HepG2 (cell line): ENCODE measurements around the gene FMNL2. TPM values are rescaled to one million over a fixed set of nuclear protein-coding genes. Genes with fewer than 3 reads are reported as not detected.
A peak's percentile ranks its signal among the peaks of the same experiment; 100 is the strongest.

Experiments
- ATAC-seq: fragments of 200-7000 bp; cut with Tn5 transposase; 3 replicates; pipeline ENCODE4 v1.9.1; 2020; ENCODE audit warnings: mild to moderate bottlenecking, moderate library complexity
- BruUV-seq: library from RNA; stranded (reverse); fragments of 400-500 nt; replicated peaks from 2 replicates; lab custom pipeline; 2021; lab: Mats Ljungman, UMichigan
- CTCF ChIA-PET: fragments of 300-600 bp; formaldehyde crosslinking; extraction: SDS; loops from one replicate; lab custom pipeline; 2021; ENCODE audit warnings: low total read pairs, inconsistent platforms, low intra/inter-chr PET ratio; lab: Yijun Ruan, JAX
- POLR2A ChIA-PET: fragments of 350-600 bp; sonication (Branson Sonifier 250); formaldehyde crosslinking; loops from one replicate; lab custom pipeline; 2020; ENCODE audit warnings: antibody characterized with exemption, inconsistent platforms; lab: Yijun Ruan, JAX
- DNase-seq: peaks from one replicate; pipeline ENCODE4 v3.0.0-alpha.2; 2015; ENCODE audit warnings: low spot score
- FAIRE-seq: peaks from 3 replicates; lab custom pipeline; 2011; peaks lifted over from hg19 to GRCh38; lab: Jason Lieb, UNC
- H2AFZ ChIP-seq: one replicate; pipeline ENCODE4 v1.6.1; 2011; ENCODE audit warnings: low read length, inconsistent platforms
- H3K27ac ChIP-seq: fragments of 300-600 bp; 3 replicates; pipeline ENCODE4 v1.8.0; 2011; ENCODE audit warnings: mixed run types, mild to moderate bottlenecking, mixed read lengths, low read length, inconsistent platforms; ENCODE audit not compliant: insufficient read depth; ENCODE audit errors: extremely low read length
- H3K27me3 ChIP-seq, 2 experiments: fragments of 200-600 bp in 1 of 2; 2 replicates in 1 of 2; 3 replicates in 1 of 2; pipeline versions ENCODE4 v1.6.0 to v1.8.0; 2011; ENCODE audit warnings: low read length in 2 of 2, mild to moderate bottlenecking in 2 of 2, moderate library complexity in 2 of 2, inconsistent platforms in 1 of 2; ENCODE audit not compliant: insufficient read depth in 2 of 2, control insufficient read depth in 1 of 2
- H3K36me3 ChIP-seq, 2 experiments: fragments of 200-600 bp in 1 of 2; replicated peaks in 1 of 2; 2 replicates in 1 of 2; 3 replicates in 1 of 2; pipeline versions ENCODE4 v1.5.1 to v1.8.0; 2011; ENCODE audit warnings: low read length in 2 of 2, inconsistent platforms in 1 of 2; ENCODE audit not compliant: insufficient read depth in 2 of 2, control insufficient read depth in 1 of 2
- H3K4me1 ChIP-seq: 2 replicates; pipeline ENCODE4 v1.5.1; 2012; ENCODE audit warnings: low read length, inconsistent platforms; ENCODE audit not compliant: insufficient read depth
- H3K4me2 ChIP-seq: 2 replicates; pipeline ENCODE4 v1.6.0; 2011; ENCODE audit warnings: low read depth, low read length, inconsistent platforms
- H3K4me3 ChIP-seq, 3 experiments: fragments of 200-600 bp in 1 of 3; sonication (generic), shearing (Covaris generic) in 1 of 3; replicated peaks in 1 of 3; 2 replicates each; pipeline ENCODE4 v1.5.1; 2011 to 2016; ENCODE audit warnings: low read length in 3 of 3, inconsistent platforms in 2 of 3, low read depth in 2 of 3, mild to moderate bottlenecking in 2 of 3, control low read depth in 1 of 3, mixed read lengths in 1 of 3; ENCODE audit not compliant: insufficient read depth in 1 of 3
- H3K79me2 ChIP-seq: one replicate; pipeline ENCODE4 v1.6.1; 2011; ENCODE audit warnings: low read length, inconsistent platforms; ENCODE audit not compliant: insufficient read depth
- H3K9ac ChIP-seq: 2 replicates; pipeline ENCODE4 v1.6.0; 2011; ENCODE audit warnings: mild to moderate bottlenecking, low read depth, low read length, inconsistent platforms; ENCODE audit not compliant: insufficient read depth
- H3K9me3 ChIP-seq: 2 replicates; pipeline ENCODE4 v1.5.1; 2012; ENCODE audit warnings: mild to moderate bottlenecking, low read length
- H4K20me1 ChIP-seq: 2 replicates; pipeline ENCODE4 v1.6.0; 2011; ENCODE audit warnings: inconsistent platforms, mild to moderate bottlenecking, low read length, moderate library complexity; ENCODE audit not compliant: insufficient read depth
- ARHGAP35 ChIP-seq: sonication (generic); formaldehyde crosslinking; IDR thresholded peaks from 2 replicates; pipeline ENCODE4 v1.9.0; 2022; ENCODE audit warnings: mild to moderate bottlenecking, inconsistent platforms, moderate library complexity, missing genetic modification reagents, borderline replicate concordance
- ARNT ChIP-seq: fragments of 450-650 bp; IDR thresholded peaks from 2 replicates; pipeline ENCODE4 v1.6.1; 2017
- JUN ChIP-seq: sonication (generic); formaldehyde crosslinking; IDR thresholded peaks from 2 replicates; pipeline ENCODE4 v1.4.0; 2020; ENCODE audit warnings: mild to moderate bottlenecking, missing genetic modification reagents
- JUND ChIP-seq: sonication (generic); formaldehyde crosslinking; IDR thresholded peaks from 2 replicates; pipeline ENCODE4 v1.8.0; 2022; ENCODE audit warnings: mild to moderate bottlenecking, missing genetic modification reagents
- PHF20 ChIP-seq: sonication (generic); formaldehyde crosslinking; IDR thresholded peaks from 2 replicates; pipeline ENCODE4 v1.5.0; 2020; ENCODE audit warnings: mild to moderate bottlenecking, missing genetic modification reagents
- RFX1 ChIP-seq: fragments of 450-650 bp; IDR thresholded peaks from 2 replicates; pipeline ENCODE4 v1.6.1; 2017
- TMF1 ChIP-seq: sonication (generic); formaldehyde crosslinking; IDR thresholded peaks from 2 replicates; pipeline ENCODE4 v1.8.1; 2022; ENCODE audit warnings: low read depth, missing genetic modification reagents
- ZNF263 ChIP-seq: sonication (generic); formaldehyde crosslinking; IDR thresholded peaks from 2 replicates; pipeline ENCODE4 v1.4.0; 2020; ENCODE audit warnings: missing genetic modification reagents
- ZNF564 ChIP-seq: sonication (generic); formaldehyde crosslinking; IDR thresholded peaks from 2 replicates; pipeline ENCODE4 v1.8.1; 2023; ENCODE audit warnings: mild to moderate bottlenecking, missing genetic modification reagents
- ZNF567 ChIP-seq: sonication (generic); formaldehyde crosslinking; IDR thresholded peaks from 2 replicates; pipeline ENCODE4 v1.8.1; 2023; ENCODE audit warnings: mild to moderate bottlenecking, missing genetic modification reagents, borderline replicate concordance
- WGBS: methylation state at CpG from one replicate; pipeline ENCODE4 v1.1.6; 2017; ENCODE audit warnings: low lambda C conversion rate; 5-methylcytosine and 5-hydroxymethylcytosine counted together
- in situ Hi-C: cut with HindIII; loops from 2 replicates; pipeline ENCODE4 v1.10.0; 2017; ENCODE audit warnings: low pct_unique_long_range_greater_than_20kb; ENCODE audit not compliant: extremely low pct_ligation_motif_present
- intact Hi-C: fragments of 100-400 bp; cut with micrococcal nuclease; formaldehyde crosslinking; loops from one replicate; pipeline ENCODE4 v1.10.0; 2022; ENCODE audit not compliant: unreplicated experiment
- polyA plus RNA-seq, 8 experiments: library from polyadenylated mRNA; depleted of rRNA in 3 of 8; stranded (reverse) in 7 of 8; unstranded in 1 of 8; fragments of >200 nt; fragmentation: Illumina TruSeq in 4 of 8; extraction: Trizol in 4 of 8; gene quantifications; 2 replicates each; pipeline versions ENCODE4 v1.2.1 to v1.2.3, GENCODE V29; 2011 to 2016; ENCODE audit warnings: low read depth in 4 of 8, missing spikeins in 1 of 8, mixed read lengths in 1 of 8; ENCODE audit not compliant: insufficient read depth in 1 of 8
- total RNA-seq, 5 experiments: library from RNA; depleted of rRNA; stranded (reverse); fragments of >200 nt; fragmentation: Illumina TruSeq; extraction: Trizol; gene quantifications; 2 replicates each; pipeline ENCODE4 v1.2.3, GENCODE V29; 2016; ENCODE audit warnings: low read depth in 1 of 5
- TF ChIP-seq, protein P1 (sequence below): sonication (generic); formaldehyde crosslinking; IDR thresholded peaks from 2 replicates; pipeline ENCODE4 v1.4.0; 2020; ENCODE audit warnings: missing genetic modification reagents
- TF ChIP-seq, protein P2 (sequence below), 2 experiments: fragments of 450-650 bp in 1 of 2; sonication (generic) in 1 of 2; formaldehyde crosslinking; IDR thresholded peaks; 2 replicates each; pipeline versions ENCODE4 v1.5.0 to v1.8.0; 2020 to 2022; ENCODE audit warnings: mild to moderate bottlenecking in 1 of 2, missing genetic modification reagents in 1 of 2
- TF ChIP-seq, protein P3 (sequence below): sonication (generic); formaldehyde crosslinking; IDR thresholded peaks from 2 replicates; pipeline ENCODE4 v1.4.0; 2020; ENCODE audit warnings: mild to moderate bottlenecking, low read depth, missing genetic modification reagents
- TF ChIP-seq, protein P4 (sequence below): sonication (generic); formaldehyde crosslinking; IDR thresholded peaks from 2 replicates; pipeline ENCODE4 v1.5.0; 2020; ENCODE audit warnings: mild to moderate bottlenecking, missing genetic modification reagents

The FMNL2 gene
- total and polyA plus RNA-seq, 2 of the 13 experiments (the other 11 are each of a cell fraction or from before 2014, with no cell fraction given) = 66.5 to 67.7 TPM

DNA sequence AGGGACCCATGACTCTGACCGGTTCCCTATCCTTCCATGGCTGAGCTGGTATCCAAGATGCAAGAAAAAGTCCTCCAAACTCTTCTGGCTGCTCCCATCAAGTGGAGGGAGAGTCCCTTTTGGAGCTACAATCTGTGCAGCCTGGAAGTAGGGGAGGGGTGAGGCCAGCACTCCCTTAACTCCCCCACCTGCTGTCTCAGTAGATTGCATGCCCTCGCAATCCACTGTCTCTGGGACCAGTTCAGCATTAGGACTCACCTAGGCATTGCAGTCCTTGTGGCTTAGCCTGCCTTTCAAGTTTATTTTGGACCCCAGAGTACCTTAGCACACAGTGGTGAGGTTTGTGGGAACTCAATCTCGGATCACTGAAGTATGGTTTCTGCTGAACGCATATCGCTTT is 14.2 kb upstream of the FMNL2 start:
- Histone ChIP-seq H3K36me3 (no peaks in the 10 kb centered on the region), H3K4me2 (no peak overlapping the region), H3K4me1 (no peaks in the 10 kb centered on the region), H3K9me3 (no peaks in the 10 kb centered on the region), H3K27me3 (no peaks in the 10 kb centered on the region), H3K79me2 (no peaks in the 10 kb centered on the region), H3K4me3 (no peak overlapping the region), H4K20me1 (no peaks in the 10 kb centered on the region), H2AFZ (no peak overlapping the region), H3K9ac (no peak overlapping the region), H3K27ac (no peak overlapping the region)
- no peak for FAIRE-seq
- DNase-seq = no peak
- intact Hi-C loops = no loop called here
- no TSS peak for BruUV-seq
- CTCF ChIA-PET = no interaction called here
- POLR2A ChIA-PET = no interaction called here
- TF ChIP-seq ARHGAP35 (CRISPR knock-in tag) = no peak
- no peak for TF ChIP-seq ZNF567 (CRISPR knock-in tag)
- TF ChIP-seq ARNT = no peak
- TF ChIP-seq PHF20 (CRISPR knock-in tag) = no peak
- no peak for TF ChIP-seq TMF1 (CRISPR knock-in tag)
- no peak for TF ChIP-seq RFX1
- WGBS = 67% methylated on average over 5 of the region's 5 CpGs
- in situ Hi-C loops = no loop called here
- ATAC-seq = peak; percentile 64

DNA sequence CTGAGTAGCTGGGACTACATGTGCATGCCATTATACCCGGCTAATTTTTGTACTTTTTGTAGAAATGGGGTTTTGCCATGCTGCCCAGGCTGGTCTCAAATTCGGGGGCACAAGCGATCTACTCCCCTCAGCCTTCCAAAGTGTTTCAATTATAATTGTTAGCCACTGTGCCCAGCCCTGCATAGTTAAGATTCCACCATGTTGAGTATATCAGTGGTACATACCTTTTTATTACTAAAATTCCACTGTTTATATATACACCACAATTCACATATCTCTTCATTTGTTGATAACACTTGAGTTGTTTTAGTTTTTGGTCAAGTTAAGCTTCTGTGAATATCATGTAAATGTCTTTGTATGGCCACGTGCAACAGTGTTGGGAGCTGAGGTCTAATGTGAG is 12.8 kb upstream of the FMNL2 start:
- no peaks in the 10 kb centered on the region for H3K79me2 ChIP-seq
- no peak overlapping the region for H3K9ac ChIP-seq
- ChIA-PET POLR2A (no interaction called here), CTCF (no interaction called here)
- H3K27me3 ChIP-seq = no peaks in the 10 kb centered on the region
- no peak overlapping the region for H3K4me3 ChIP-seq
- H3K4me1 ChIP-seq = no peaks in the 10 kb centered on the region
- intact Hi-C loops (no loop called here), in situ Hi-C loops (no loop called here)
- no peak overlapping the region for H3K4me2 ChIP-seq
- BruUV-seq = no TSS peak
- H3K27ac ChIP-seq = no peak overlapping the region
- H3K9me3 ChIP-seq = no peaks in the 10 kb centered on the region
- no peak overlapping the region for H2AFZ ChIP-seq
- H4K20me1 ChIP-seq = no peaks in the 10 kb centered on the region
- WGBS = 46% methylated on average over 4 of the region's 4 CpGs
- no peaks in the 10 kb centered on the region for H3K36me3 ChIP-seq
- DNase-seq = no peak
- FAIRE-seq = no peak
- ATAC-seq = no peak
- TF ChIP-seq, protein P1, sequence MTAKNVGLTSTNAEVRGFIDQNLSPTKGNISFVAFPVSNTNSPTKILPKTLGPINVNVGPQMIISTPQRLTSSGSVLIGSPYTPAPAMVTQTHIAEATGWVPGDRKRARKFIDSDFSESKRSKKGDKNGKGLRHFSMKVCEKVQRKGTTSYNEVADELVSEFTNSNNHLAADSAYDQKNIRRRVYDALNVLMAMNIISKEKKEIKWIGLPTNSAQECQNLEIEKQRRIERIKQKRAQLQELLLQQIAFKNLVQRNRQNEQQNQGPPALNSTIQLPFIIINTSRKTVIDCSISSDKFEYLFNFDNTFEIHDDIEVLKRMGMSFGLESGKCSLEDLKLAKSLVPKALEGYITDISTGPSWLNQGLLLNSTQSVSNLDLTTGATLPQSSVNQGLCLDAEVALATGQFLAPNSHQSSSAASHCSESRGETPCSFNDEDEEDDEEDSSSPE (CRISPR knock-in tag) = no peak
- TF ChIP-seq ZNF564 (CRISPR knock-in tag) (no peak), JUND (CRISPR knock-in tag) (no peak), ZNF263 (no peak), JUN (CRISPR knock-in tag) (no peak)
- TF ChIP-seq, protein P2, sequence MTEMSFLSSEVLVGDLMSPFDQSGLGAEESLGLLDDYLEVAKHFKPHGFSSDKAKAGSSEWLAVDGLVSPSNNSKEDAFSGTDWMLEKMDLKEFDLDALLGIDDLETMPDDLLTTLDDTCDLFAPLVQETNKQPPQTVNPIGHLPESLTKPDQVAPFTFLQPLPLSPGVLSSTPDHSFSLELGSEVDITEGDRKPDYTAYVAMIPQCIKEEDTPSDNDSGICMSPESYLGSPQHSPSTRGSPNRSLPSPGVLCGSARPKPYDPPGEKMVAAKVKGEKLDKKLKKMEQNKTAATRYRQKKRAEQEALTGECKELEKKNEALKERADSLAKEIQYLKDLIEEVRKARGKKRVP (CRISPR knock-in tag; IDR thresholded peaks at IDR 0.05) = no peak
- TF ChIP-seq, protein P3, sequence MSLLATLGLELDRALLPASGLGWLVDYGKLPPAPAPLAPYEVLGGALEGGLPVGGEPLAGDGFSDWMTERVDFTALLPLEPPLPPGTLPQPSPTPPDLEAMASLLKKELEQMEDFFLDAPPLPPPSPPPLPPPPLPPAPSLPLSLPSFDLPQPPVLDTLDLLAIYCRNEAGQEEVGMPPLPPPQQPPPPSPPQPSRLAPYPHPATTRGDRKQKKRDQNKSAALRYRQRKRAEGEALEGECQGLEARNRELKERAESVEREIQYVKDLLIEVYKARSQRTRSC (CRISPR knock-in tag) = no peak
- TF ChIP-seq, protein P4, sequence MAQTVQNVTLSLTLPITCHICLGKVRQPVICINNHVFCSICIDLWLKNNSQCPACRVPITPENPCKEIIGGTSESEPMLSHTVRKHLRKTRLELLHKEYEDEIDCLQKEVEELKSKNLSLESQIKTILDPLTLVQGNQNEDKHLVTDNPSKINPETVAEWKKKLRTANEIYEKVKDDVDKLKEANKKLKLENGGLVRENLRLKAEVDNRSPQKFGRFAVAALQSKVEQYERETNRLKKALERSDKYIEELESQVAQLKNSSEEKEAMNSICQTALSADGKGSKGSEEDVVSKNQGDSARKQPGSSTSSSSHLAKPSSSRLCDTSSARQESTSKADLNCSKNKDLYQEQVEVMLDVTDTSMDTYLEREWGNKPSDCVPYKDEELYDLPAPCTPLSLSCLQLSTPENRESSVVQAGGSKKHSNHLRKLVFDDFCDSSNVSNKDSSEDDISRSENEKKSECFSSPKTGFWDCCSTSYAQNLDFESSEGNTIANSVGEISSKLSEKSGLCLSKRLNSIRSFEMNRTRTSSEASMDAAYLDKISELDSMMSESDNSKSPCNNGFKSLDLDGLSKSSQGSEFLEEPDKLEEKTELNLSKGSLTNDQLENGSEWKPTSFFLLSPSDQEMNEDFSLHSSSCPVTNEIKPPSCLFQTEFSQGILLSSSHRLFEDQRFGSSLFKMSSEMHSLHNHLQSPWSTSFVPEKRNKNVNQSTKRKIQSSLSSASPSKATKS (CRISPR knock-in tag) = no peak
